A549 (cell line): Measurements from ENCODE around the gene GSTA3.
"Not testable (repeated sequence)": the region's sequence is repeated elsewhere in the genome, so short reads cannot be mapped to it uniquely, and the experiment has no call there.

Experiments
- CEBPB ChIP-seq, 2 experiments: fragments of >200 bp in 1 of 2; sonication (Bioruptor Twin) in 1 of 2; formaldehyde crosslinking in 1 of 2; IDR thresholded peaks; 2 replicates each; pipeline ENCODE4 v1.6.1; 2012 to 2016
- CHD2 ChIP-seq: fragments of 150-350 bp; IDR thresholded peaks from 2 replicates; pipeline ENCODE4 v1.6.1; 2014; ENCODE audit warnings: low read length; ENCODE audit not compliant: partially characterized antibody
- EP300 ChIP-seq, 2 experiments: fragments of >200 bp; sonication (Bioruptor Twin); formaldehyde crosslinking; IDR thresholded peaks; 2 replicates in 1 of 2; 3 replicates in 1 of 2; pipeline ENCODE4 v1.6.1; 2016 to 2017
- FOSB ChIP-seq: fragments of 250-450 bp; sonication (Bioruptor Pico); IDR thresholded peaks from 2 replicates; pipeline ENCODE4 v1.5.0; 2020; ENCODE audit warnings: mild to moderate bottlenecking, moderate library complexity
- MAZ ChIP-seq: fragments of 150-350 bp; IDR thresholded peaks from 2 replicates; pipeline ENCODE4 v1.6.1; 2014; ENCODE audit warnings: antibody characterized with exemption, low read depth, low read length, borderline replicate concordance
- POLR2A ChIP-seq: IDR thresholded peaks from 2 replicates; pipeline ENCODE4 v1.6.1; 2012; ENCODE audit warnings: mild to moderate bottlenecking, low read length
- RAD21 ChIP-seq, 2 experiments: fragments of >200 bp in 1 of 2; sonication (Bioruptor Twin) in 1 of 2; formaldehyde crosslinking in 1 of 2; IDR thresholded peaks in 1 of 2; conservative IDR thresholded peaks in 1 of 2; 2 replicates in 1 of 2; 3 replicates in 1 of 2; pipeline ENCODE4 v1.6.1; 2012 to 2018; ENCODE audit warnings: inconsistent platforms in 1 of 2
- RCOR1 ChIP-seq: fragments of 150-350 bp; IDR thresholded peaks from 2 replicates; pipeline ENCODE4 v1.6.1; 2014; ENCODE audit warnings: antibody characterized with exemption, low read length, low read depth
- RFX5 ChIP-seq: fragments of 450-650 bp; IDR thresholded peaks from 2 replicates; pipeline ENCODE4 v1.7.1; 2014; ENCODE audit warnings: antibody characterized with exemption, mild to moderate bottlenecking, moderate library complexity
- RNF2 ChIP-seq: fragments of 200-600 bp; sonication (generic); IDR thresholded peaks from 2 replicates; pipeline ENCODE4 v1.6.1; 2016; ENCODE audit warnings: low read depth, mild to moderate bottlenecking, antibody characterized with exemption, moderate library complexity, borderline replicate concordance
- TF ChIP-seq, protein P1 (sequence below): fragments of >200 bp; sonication (Bioruptor Twin); formaldehyde crosslinking; IDR thresholded peaks from 3 replicates; pipeline ENCODE4 v1.5.1; 2016
- TF ChIP-seq, protein P2 (sequence below): fragments of >200 bp; sonication (Bioruptor Twin); formaldehyde crosslinking; IDR thresholded peaks from 2 replicates; pipeline ENCODE4 v1.6.1; 2016
- TF ChIP-seq, protein P3 (sequence below): fragments of 200-600 bp; sonication (generic); IDR thresholded peaks from 2 replicates; pipeline ENCODE4 v1.6.1; 2016; ENCODE audit warnings: antibody characterized with exemption, mild to moderate bottlenecking, moderate library complexity
- TF ChIP-seq, protein P4 (sequence below): fragments of 450-650 bp; IDR thresholded peaks from 2 replicates; pipeline ENCODE4 v1.6.1; 2014; ENCODE audit warnings: antibody characterized with exemption

DNA sequence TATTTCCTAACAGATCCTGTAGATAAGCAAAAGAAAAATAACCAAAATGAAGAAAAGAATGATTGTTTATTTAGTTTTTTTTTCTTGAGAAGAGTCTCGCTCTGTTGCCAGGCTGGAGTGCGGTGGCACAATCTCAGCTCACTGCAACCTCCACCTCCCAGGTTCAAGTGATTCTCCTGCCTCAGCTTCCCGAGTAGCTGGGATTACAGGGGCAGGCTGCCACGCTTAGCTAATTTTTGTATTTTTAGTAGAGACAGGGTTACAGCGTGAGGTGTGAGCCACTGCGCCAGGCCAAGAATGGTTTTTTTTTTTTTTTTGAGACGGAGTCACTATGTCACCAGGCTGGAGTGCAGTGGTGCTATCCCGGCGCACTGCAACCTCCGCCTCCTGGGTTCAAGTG lies 33.3 kb upstream of the GSTA3 start:
- TF ChIP-seq FOSB (CRISPR knock-in tag); MAZ; CEBPB (IDR thresholded peaks at IDR 0.05); RNF2; CHD2; EP300 (IDR thresholded peaks at IDR 0.05); POLR2A; RAD21 (conservative IDR thresholded peaks at IDR 0.05 in 1 of 2, IDR thresholded peaks at IDR 0.05 in 1 of 2); RFX5; RCOR1: not testable (repeated sequence)
- TF ChIP-seq, protein P1, sequence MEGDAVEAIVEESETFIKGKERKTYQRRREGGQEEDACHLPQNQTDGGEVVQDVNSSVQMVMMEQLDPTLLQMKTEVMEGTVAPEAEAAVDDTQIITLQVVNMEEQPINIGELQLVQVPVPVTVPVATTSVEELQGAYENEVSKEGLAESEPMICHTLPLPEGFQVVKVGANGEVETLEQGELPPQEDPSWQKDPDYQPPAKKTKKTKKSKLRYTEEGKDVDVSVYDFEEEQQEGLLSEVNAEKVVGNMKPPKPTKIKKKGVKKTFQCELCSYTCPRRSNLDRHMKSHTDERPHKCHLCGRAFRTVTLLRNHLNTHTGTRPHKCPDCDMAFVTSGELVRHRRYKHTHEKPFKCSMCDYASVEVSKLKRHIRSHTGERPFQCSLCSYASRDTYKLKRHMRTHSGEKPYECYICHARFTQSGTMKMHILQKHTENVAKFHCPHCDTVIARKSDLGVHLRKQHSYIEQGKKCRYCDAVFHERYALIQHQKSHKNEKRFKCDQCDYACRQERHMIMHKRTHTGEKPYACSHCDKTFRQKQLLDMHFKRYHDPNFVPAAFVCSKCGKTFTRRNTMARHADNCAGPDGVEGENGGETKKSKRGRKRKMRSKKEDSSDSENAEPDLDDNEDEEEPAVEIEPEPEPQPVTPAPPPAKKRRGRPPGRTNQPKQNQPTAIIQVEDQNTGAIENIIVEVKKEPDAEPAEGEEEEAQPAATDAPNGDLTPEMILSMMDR = not testable (repeated sequence)
- TF ChIP-seq, protein P2, sequence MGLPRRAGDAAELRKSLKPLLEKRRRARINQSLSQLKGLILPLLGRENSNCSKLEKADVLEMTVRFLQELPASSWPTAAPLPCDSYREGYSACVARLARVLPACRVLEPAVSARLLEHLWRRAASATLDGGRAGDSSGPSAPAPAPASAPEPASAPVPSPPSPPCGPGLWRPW = not testable (repeated sequence)
- TF ChIP-seq, protein P3, sequence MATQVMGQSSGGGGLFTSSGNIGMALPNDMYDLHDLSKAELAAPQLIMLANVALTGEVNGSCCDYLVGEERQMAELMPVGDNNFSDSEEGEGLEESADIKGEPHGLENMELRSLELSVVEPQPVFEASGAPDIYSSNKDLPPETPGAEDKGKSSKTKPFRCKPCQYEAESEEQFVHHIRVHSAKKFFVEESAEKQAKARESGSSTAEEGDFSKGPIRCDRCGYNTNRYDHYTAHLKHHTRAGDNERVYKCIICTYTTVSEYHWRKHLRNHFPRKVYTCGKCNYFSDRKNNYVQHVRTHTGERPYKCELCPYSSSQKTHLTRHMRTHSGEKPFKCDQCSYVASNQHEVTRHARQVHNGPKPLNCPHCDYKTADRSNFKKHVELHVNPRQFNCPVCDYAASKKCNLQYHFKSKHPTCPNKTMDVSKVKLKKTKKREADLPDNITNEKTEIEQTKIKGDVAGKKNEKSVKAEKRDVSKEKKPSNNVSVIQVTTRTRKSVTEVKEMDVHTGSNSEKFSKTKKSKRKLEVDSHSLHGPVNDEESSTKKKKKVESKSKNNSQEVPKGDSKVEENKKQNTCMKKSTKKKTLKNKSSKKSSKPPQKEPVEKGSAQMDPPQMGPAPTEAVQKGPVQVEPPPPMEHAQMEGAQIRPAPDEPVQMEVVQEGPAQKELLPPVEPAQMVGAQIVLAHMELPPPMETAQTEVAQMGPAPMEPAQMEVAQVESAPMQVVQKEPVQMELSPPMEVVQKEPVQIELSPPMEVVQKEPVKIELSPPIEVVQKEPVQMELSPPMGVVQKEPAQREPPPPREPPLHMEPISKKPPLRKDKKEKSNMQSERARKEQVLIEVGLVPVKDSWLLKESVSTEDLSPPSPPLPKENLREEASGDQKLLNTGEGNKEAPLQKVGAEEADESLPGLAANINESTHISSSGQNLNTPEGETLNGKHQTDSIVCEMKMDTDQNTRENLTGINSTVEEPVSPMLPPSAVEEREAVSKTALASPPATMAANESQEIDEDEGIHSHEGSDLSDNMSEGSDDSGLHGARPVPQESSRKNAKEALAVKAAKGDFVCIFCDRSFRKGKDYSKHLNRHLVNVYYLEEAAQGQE = not testable (repeated sequence)
- TF ChIP-seq, protein P4, sequence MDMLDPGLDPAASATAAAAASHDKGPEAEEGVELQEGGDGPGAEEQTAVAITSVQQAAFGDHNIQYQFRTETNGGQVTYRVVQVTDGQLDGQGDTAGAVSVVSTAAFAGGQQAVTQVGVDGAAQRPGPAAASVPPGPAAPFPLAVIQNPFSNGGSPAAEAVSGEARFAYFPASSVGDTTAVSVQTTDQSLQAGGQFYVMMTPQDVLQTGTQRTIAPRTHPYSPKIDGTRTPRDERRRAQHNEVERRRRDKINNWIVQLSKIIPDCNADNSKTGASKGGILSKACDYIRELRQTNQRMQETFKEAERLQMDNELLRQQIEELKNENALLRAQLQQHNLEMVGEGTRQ = not testable (repeated sequence)
